HCT116 (cell line): Measurements from ENCODE around the gene ADM5.

Source experiments
- EZH2 ChIP-seq: fragments of 200-600 bp; sonication (generic); IDR thresholded peaks from 2 replicates; pipeline ENCODE4 v1.6.1; 2017; ENCODE audit warnings: antibody characterized with exemption, mixed run types
- JUND ChIP-seq: IDR thresholded peaks from 2 replicates; pipeline ENCODE4 v1.6.1; 2012
- REST ChIP-seq: IDR thresholded peaks from 2 replicates; pipeline ENCODE4 v1.6.1; 2012; ENCODE audit warnings: low read depth
- SRF ChIP-seq: IDR thresholded peaks from 2 replicates; pipeline ENCODE4 v1.6.1; 2012; ENCODE audit warnings: low read depth
- ZNF274 ChIP-seq: fragments of 200-500 bp; sonication (Bioruptor generic); IDR thresholded peaks from 2 replicates; pipeline ENCODE4 v1.6.1; 2014; ENCODE audit warnings: mild to moderate bottlenecking, low read depth, low read length, inconsistent platforms

- TF ChIP-seq JUND, result no peak
- no peak for TF ChIP-seq EZH2
- no peak for TF ChIP-seq REST
- no peak for TF ChIP-seq ZNF274
- TF ChIP-seq SRF, result no peak
These were observed 5.0 kb upstream of the ADM5 start for GRCh38 chr19:49684251-49684982.
